BE2C (cell line): ENCODE results near the gene CCDC136.

Source experiments
- DNase-seq: peaks from one replicate; pipeline ENCODE4 v3.0.0-alpha.2; 2020
- H3K27me3 ChIP-seq: fragments of 250-450 bp; sonication (Bioruptor Pico); 2 replicates; pipeline ENCODE4 v1.5.1; 2020; ENCODE audit warnings: mild to moderate bottlenecking
- H3K36me3 ChIP-seq: fragments of 250-450 bp; sonication (Bioruptor Pico); 2 replicates; pipeline ENCODE4 v1.5.1; 2020; ENCODE audit warnings: mild to moderate bottlenecking
- H3K4me1 ChIP-seq: fragments of 250-450 bp; sonication (Bioruptor Pico); 2 replicates; pipeline ENCODE4 v1.5.1; 2020
- H3K4me3 ChIP-seq: 2 replicates; pipeline ENCODE4 v1.5.1; 2011; ENCODE audit warnings: low read depth, low read length
- H3K9me3 ChIP-seq: fragments of 250-450 bp; sonication (Bioruptor Pico); 2 replicates; pipeline ENCODE4 v1.5.1; 2020
- TF ChIP-seq, protein P1 (sequence below): IDR thresholded peaks from 2 replicates; pipeline ENCODE4 v1.5.1; 2012; ENCODE audit warnings: mild to moderate bottlenecking, low read depth, low read length

Gene CCDC136

DNA sequence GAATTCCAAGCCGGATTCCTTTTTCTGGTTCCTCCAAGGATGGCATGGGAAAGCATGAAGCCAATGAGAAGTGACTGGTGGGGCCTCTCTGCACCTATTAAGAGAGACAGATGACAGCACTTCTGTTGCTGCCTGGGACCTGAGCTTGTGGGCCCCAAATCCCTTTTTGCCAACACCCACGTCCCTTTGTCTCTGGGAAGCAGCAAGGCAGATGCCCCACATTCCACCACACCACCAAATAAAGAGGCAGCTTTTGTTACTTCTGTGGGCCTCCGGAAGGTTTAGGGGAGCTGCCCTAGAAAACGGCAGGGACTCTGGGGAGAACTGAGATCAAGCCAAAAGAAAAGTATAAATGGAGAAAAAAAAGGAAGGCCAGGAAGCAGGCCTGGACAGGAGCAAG lies 3.4 kb downstream of the CCDC136 start:
- no peaks in the 10 kb centered on the region for H3K27me3 ChIP-seq
- no peak for DNase-seq
- TF ChIP-seq, protein P1, sequence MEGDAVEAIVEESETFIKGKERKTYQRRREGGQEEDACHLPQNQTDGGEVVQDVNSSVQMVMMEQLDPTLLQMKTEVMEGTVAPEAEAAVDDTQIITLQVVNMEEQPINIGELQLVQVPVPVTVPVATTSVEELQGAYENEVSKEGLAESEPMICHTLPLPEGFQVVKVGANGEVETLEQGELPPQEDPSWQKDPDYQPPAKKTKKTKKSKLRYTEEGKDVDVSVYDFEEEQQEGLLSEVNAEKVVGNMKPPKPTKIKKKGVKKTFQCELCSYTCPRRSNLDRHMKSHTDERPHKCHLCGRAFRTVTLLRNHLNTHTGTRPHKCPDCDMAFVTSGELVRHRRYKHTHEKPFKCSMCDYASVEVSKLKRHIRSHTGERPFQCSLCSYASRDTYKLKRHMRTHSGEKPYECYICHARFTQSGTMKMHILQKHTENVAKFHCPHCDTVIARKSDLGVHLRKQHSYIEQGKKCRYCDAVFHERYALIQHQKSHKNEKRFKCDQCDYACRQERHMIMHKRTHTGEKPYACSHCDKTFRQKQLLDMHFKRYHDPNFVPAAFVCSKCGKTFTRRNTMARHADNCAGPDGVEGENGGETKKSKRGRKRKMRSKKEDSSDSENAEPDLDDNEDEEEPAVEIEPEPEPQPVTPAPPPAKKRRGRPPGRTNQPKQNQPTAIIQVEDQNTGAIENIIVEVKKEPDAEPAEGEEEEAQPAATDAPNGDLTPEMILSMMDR, result no peak
- H3K36me3 ChIP-seq, result peaks cover 32% of the 10 kb centered on the region
- H3K9me3 ChIP-seq, result no peaks in the 10 kb centered on the region
- no peaks in the 10 kb centered on the region for H3K4me1 ChIP-seq
- H3K4me3 ChIP-seq, result no peak overlapping the region

DNA sequence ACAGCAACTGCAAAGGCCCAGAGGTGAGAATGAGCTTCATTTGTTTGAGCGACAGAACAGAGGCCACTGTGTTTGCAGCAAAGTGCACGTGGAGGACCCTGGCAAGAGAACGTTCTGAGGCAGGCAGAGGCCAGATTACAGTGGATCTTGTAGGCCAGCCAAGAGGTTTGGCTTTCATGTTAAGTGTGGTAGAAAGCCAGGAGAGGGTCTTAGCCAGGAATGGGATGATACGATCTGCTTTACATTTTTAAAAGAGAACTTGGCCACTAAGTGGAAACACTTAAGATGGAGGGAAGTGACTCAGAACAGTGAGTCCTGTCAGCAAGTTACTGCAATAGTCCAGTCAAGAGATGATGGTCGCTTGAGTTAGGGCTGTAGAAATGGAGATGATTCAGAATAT lies 4.6 kb downstream of the CCDC136 start:
- no peaks in the 10 kb centered on the region; the same call in 1 of the 2 replicates for H3K4me1 ChIP-seq
- H3K9me3 ChIP-seq, result no peaks in the 10 kb centered on the region
- H3K4me3 ChIP-seq, result no peak overlapping the region
- no peak for DNase-seq
- no peaks in the 10 kb centered on the region for H3K27me3 ChIP-seq
- H3K36me3 ChIP-seq, result peaks cover 42% of the 10 kb centered on the region
- TF ChIP-seq, protein P1, result no peak

DNA sequence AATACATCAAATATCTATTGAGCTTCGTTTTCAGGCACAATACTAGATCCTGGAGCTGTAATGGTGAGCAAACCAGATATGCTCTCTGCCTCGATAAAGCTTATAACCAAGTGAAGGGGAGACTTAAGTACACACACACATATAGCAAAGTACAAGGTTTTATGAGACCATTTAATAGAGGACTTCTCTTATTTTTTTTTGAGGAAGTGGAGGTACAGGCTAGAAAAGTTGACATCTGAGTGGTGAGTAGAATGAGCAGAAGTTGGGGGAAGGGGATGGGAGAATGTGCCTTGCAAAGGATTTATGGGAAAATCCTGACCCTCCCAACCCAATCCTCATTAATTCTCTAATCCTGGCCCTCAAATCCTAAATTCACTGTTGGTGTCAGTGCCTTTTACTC lies 7.7 kb downstream of the CCDC136 start:
- no peak for DNase-seq
- peaks cover 66% of the 10 kb centered on the region for H3K36me3 ChIP-seq

DNA sequence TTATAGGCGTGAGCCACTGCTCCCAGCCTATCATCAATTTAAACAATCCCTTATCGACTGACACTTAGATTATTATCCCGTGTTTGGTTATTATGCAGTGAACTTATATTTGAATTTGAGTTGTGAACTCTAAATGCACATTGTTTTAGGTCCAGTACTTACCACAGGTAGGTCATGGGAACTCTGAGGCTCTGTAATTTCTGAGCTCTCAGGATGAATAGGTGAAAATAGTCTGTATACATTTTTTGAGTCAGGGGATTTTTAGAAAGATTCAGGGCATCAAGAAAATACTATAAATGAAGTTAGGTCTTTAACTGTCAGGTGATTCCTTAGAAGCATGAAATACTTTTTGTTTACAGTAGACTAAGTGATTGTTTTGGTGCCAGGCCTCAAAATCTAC lies 8.8 kb downstream of the CCDC136 start:
- H3K36me3 ChIP-seq, result peaks cover 66% of the 10 kb centered on the region
- H3K4me1 ChIP-seq, result no peaks in the 10 kb centered on the region; the same call in 1 of the 2 replicates
- no peak for DNase-seq
- no peaks in the 10 kb centered on the region for H3K9me3 ChIP-seq
- TF ChIP-seq, protein P1, result no peak
- no peaks in the 10 kb centered on the region for H3K27me3 ChIP-seq
- H3K4me3 ChIP-seq, result no peak overlapping the region

More for the DNA sequence above, 7.7 kb downstream of the CCDC136 start:
- no peaks in the 10 kb centered on the region for H3K27me3 ChIP-seq
- TF ChIP-seq, protein P1, result no peak
- no peaks in the 10 kb centered on the region; the same call in 1 of the 2 replicates for H3K4me1 ChIP-seq
- no peak overlapping the region for H3K4me3 ChIP-seq
- no peaks in the 10 kb centered on the region for H3K9me3 ChIP-seq

DNA sequence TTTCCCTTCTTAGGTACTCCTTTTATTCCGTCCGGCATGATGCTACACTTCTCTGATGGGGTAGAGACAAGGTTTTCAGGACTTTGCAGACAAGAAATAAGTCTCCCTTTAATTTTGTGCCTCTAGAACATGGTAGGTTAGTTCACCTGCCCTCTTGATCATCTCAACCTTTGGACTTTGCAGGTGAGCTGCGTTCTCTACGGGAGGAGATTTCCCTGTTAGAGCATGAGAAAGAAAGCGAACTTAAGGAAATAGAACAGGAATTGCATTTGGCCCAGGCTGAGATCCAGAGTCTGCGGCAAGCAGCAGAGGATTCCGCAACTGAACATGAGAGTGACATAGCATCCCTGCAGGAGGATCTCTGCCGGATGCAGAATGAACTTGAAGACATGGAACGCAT lies 9.2 kb downstream of the CCDC136 start:
- Histone ChIP-seq H3K9me3 (no peaks in the 10 kb centered on the region), H3K36me3 (peaks cover 66% of the 10 kb centered on the region), H3K4me3 (no peak overlapping the region), H3K4me1 (no peaks in the 10 kb centered on the region; the same call in 1 of the 2 replicates), H3K27me3 (no peaks in the 10 kb centered on the region)
- no peak for DNase-seq
- TF ChIP-seq, protein P1, result no peak

DNA sequence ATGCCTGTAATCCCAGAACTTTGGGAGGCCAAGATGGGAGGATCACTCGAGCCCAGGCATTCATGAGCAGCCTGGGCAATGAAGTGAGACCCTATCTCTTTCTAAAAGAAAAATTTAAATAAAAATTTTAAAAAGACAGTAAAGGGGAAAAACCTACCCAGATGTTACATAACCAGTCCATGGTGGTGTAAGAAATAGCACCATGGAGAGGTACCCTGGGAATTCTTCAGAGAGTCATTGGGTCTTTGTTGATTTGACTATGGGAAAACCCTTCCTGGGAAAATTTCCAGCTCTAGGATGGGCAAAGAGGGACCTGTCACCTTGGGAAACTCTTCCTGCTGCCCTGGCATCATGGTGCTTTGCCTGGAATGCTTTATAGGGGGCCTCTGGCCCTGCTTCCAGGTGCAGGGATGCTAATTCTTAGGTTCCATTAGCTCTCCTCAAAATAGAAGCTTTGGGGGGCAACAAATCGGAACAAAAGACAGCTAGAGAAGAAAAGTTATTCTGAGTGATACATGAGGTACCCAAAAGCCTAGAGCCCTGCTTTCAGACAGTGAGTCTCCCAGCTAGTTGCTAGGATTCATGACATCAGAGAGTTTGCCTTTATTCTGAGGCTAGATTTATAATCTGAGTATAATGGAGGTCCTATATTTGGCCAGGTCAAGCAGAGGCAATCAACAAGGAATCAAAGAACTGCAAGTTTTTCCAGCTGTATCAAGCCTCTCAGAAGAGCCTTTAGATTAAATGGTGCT lies 10.1 kb downstream of the CCDC136 start:
- peaks cover 70% of the 10 kb centered on the region for H3K36me3 ChIP-seq
- no peaks in the 10 kb centered on the region; the same call in 1 of the 2 replicates for H3K4me1 ChIP-seq
- H3K4me3 ChIP-seq, result no peak overlapping the region
- TF ChIP-seq, protein P1, result no peak
- no peaks in the 10 kb centered on the region for H3K27me3 ChIP-seq
- no peaks in the 10 kb centered on the region for H3K9me3 ChIP-seq
- DNase-seq, result no peak
